Fibroblast of peridontal ligament (primary cell): ENCODE data around the gene SPSB1.

Source experiments
- DNase-seq: peaks from one replicate; pipeline ENCODE4 v3.0.0-alpha.2; 2010; ENCODE audit errors: extremely low read depth

SPSB1 gene

DNA sequence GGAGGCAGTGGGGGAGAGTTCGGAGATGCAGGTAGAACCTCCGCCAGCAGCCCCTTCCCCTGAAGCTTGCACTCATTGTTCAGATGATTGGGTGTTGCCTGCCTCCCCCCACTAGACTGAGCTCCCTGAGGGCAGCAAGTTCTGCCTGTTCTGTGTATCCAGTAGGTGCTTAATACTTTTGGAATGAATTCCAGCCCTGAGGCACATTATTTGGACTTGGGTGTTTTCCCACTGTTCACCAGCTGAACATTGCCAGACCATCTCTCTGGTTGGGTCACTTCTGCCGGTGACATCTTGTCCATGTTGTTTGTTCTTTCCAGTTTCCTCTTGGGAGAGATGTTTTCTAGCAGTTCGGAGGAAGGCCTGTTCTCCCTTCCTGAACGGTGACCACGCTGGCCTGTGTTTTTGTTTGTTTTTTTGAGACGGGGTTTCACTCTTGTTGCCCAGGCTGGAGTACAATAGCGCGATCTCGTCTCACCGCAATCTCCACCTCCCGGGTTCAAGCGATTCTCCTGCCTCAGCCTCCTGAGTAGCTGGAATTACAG lies 48.7 kb downstream of the SPSB1 start:
- DNase-seq, result no peak

DNA sequence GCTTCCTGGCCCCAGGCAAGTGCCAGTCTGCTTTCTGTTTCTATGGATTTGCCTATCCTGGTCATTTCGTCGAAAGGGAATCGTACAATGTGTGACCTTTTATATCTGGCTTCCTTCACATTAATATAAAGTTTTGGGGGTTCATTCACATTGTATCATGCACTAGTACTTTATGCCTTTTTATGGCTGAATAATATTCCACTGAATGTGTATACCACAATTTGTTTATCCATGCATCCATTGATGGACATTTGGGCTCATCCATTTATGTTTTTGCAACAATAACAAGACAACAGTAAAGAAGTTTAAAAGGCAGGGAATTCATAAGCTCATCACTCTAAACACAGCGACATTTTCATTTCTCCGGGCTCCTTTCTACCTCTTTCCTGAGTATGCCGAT lies 50.6 kb downstream of the SPSB1 start:
- no peak for DNase-seq

DNA sequence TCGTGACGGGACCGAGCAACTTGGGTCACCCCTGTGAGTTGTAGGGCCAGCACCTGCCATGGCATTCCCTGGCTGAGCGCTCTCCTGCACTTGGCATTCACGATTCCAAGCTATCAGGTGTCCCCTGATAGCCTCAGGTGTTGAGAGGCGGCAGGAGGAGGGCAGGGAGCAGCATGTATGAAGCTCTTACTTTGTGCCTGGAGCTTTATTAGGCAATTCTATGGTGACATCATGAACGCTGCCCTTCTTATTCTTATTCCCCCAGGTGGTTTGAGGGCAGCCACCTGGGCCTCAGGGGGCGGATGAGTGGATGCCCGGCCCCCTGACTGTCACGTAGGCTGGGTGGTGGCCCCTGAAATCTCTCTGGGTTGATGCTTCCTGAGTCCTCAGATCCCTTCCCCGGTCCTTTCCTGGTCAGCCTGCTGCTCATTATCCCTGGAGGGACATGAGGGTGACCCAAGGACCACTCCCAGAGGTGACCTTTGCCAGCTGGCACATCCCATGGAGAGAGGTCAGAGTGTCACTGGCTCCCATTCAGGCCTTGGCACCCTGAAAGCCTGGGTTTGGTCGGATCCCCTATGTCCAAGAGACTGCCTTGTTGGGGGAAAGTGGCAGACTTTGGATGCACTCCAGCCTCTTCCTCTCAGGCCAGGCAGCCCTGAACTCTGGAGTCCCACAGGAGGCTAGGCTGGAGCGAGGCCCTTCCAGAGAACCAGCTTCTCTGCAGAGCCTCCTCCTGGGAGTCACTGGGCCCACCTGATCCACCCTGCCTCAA lies 51.9 kb downstream of the SPSB1 start:
- no peak for DNase-seq

DNA sequence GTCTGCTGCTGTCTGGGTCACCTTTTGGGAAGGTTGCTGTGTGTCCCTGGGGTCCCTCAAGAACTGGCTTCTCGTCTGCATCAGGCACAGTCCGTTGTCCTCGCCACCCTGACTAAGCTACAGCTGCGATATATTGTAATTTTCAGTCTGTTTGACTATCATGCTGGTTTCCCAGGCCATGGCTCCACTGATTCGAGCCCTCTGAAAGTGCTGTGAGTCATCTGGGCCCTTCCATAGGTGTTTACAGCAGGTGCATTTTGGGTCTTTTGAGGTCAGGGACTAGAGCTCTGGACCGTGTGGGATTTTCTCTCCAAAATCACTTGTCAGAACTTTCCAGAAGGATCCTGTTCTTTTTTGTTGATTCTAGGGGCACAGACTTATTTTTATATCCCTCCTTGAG lies 52.8 kb downstream of the SPSB1 start:
- DNase-seq, result no peak

DNA sequence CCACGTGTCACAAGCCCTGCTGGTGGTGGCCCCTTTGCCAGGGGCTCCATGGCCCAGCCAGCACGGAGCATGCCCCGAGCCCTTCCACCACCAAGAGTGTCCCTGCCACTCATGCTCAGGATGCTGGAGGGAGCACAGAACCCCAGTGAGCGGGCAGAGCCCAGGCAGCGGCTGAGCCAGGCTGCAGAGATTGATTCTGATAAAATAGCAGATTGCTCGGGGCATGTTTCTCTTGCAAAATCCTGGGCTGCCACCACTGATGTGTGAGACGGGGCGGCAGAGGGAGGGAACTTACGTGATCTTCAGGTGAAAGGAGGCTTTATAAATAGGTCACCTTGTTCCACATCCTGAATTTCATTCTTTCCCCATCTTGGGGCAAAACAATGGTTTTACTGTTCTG lies 53.2 kb downstream of the SPSB1 start:
- no peak for DNase-seq

DNA sequence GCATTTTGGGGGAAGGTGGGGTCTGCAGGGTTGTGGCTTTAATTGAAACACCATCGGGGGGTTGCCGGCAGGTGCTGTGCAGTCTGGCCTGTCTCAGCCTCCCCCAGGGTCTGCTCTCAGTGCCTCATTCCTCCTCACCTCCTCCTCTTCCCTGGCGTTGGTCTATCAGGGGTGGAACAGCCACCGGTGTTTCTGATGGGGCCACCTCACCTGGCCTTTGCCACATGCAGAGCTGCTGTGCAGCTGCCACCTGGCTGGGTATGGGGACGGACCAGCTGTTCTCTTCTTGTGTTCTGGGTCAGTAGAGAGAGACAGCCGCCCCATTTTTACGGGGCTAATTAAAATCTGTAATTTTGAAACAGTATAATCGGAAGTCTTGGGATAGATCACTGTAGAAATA lies 53.9 kb downstream of the SPSB1 start:
- DNase-seq, result no peak

DNA sequence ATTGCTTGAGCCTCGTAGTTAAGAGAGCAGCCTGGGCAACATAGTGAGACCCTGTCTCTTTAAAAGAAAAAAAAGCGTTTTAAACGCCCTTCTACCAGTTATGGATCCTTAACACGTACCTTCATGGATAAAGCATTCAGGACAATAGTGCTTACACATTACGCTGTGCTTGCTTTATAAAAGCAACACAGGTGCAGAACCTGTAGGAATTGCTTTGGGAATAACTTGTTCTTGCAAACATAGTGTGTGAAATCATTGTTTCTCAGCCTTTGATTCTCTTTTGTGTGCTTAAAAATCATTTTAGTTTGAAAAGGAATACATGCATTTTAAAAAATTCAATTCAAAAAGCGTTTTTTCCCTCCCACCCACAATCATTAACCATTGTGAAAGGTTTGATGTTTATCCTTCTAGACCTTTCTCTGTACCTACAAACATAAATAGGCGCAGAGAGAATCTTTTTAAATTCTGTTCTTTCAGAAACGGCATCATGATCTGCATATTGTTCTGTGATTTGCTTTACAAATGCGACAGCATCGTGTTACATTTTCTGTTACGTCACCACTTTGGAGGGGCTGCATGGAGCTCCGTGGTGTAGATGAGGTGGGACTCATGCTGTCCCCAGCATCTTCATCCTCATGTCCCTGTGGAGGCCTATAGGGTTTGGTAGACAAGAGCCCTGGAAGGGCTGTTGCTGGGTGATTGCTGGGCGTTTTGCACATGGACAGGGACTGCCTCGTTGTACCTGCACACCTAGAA lies 54.6 kb downstream of the SPSB1 start:
- no peak for DNase-seq

DNA sequence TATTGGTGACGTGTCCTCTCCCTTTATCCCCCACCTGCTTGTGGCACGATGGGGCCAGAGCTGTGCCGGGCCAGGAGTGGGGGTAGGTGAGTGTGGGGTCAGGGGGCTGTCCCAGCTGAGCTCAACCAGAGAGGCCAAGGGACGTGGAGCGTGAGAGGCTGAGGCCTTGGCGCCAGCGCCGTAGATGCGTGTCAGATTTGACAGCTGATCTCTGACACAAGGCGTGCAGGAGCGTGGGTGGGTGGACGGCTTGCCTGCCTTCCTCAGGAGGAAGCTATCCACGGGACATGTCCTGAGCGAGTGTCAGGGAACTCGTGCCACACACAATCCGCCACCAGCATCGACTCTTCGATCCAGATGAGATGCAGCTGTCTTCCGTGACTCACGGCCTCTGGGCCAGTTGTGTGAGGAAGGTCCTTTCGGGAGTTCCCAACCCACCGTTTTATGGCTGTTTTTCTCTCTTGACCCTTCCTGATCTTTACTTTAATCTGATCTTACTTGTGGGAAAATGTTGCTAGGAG lies 56.7 kb downstream of the SPSB1 start:
- DNase-seq, result no peak

DNA sequence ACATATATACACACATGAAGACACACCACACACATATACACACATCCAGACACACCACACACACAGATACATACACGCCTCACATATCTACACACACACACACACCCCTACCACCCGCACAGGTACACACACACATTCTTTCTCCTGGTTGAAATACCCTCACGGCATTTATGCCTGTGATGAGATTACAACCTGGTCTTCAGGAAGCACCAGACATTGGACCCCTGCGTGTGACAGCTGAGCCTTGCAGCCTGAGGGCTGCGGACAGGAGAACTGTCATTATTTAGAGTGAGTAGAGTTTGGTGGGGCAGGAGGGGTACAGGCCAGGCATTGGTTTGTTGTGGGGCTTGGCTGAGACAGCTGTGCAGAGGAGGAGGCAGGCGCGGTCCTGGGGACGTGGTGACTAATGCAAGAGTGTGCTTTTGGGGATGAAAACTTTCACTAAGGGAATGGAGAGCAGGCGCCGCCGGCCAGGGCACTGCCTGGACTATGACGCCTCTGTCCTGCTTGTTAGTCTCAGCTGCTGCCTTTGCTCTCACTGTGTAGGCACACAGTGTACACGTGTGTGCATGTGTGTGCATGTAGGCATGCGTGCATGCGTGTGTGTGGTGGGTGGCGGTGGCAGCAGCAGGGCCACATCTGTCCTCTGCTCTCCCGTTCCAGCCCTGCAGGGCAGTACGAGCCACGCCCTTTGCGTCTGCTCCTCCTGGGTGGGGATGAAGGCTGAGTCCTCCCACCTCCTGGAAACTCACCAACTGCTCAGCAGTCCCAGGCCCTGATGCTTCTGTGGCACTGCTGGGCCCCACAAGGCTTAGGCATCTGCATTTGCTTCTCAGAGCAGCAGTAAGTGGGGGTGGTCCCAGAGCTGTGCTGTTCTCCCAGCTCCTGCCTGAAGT lies 57.6 kb downstream of the SPSB1 start:
- DNase-seq, result peak; percentile 35

DNA sequence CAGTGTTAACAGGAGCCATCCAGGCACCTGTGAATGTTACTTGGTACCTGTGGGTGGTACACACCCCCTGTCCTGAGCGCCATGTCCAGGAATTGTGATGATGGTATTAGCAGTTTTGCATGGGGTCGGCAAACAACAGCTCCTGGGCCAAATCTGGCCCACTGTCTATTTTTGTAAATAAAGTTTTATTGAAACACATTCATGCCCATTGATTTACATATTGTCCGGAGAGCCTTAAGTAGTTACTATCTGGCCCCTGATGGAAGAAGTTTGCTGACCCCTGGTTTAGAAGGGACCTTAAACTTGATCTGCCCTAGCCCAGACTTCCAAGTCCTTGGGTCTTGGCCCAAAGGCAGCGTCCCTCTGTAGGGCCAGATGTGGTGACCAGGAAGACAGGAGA lies 58.3 kb downstream of the SPSB1 start:
- no peak for DNase-seq

DNA sequence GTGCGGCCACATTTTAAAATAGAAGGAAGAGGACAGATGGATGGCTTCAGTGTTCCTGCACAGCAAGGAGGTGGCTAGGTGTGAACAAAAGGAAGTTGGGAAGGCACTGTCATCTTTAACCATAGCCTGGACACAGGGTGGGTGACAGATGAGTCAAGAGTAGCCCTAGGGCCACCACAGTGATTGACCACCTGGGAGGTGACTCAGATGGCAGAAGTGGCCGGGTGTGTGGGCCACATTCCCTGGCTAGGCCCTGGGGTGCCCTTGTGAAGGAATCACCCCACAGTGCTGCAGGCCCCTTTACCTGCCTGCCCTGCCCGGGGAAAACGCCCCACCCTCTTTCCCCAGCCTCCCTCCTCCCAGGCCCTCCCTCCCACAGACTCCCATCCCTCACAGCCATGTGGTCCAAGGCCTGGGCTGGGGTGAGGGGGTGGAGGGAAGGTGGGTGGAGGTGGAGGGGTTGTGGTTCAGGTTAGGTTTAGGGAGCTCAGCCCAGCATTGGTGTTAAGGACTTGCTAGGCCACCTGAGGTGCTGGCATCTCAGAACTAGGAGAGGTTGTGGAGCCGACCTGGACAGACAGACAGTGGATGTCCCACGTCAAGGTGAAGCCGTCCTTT lies 59.1 kb downstream of the SPSB1 start:
- no peak for DNase-seq

DNA sequence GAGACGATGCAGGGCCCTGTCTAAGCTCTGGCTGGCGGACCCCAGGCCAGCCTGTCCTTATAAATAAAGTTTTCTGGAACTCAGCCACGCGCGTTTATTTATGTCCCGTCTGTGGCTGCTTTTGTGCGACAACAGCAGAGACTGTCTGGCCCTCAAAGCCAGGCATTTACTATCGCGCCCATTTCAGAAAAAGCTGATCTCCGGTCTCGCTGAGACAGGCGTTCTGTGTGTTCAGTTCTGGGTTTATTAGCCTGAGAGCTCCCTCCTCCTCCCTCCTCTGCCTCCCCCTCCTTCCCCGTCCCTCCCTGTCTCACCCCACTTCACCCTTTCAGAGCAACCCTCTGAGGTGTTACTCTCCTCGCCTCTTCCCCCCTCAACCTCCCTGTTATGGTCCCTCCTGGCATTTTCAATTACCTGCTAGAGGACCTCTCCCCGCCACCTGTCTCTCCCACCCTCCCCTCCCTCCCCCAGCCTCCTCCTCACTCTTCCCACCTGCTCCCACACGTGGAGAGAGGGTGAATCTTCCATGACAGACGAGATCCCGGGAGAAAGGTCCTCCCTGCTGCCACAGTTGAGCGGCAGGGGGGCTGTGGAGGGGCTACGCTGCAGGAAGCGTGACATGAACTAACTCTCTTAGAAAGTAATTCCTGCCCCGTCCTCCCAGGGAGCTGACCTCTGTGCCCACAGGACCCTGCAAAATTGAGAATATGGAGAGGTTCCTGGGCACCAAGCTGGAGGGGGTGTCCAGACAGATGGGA lies 59.9 kb downstream of the SPSB1 start:
- DNase-seq, result no peak

DNA sequence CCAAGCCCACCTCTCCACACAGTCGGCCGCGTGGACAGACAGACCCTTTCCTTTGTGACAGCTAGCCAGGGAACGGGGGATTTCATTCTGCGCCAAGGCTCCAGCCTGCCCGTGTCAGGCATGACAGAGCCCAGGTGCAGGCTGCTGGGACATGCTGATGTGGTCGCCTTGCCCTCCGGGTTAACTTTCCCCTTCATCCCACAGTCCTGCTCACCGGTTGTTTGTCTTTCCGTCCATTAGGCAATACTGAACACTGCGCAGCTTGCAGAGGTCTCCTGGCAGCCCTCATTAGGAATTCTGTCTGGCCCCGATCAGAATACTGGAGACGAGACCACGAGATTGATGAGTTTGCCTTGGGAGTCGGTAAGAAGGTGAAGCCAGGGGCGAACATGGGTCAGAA lies 62.8 kb downstream of the SPSB1 start:
- no peak for DNase-seq

DNA sequence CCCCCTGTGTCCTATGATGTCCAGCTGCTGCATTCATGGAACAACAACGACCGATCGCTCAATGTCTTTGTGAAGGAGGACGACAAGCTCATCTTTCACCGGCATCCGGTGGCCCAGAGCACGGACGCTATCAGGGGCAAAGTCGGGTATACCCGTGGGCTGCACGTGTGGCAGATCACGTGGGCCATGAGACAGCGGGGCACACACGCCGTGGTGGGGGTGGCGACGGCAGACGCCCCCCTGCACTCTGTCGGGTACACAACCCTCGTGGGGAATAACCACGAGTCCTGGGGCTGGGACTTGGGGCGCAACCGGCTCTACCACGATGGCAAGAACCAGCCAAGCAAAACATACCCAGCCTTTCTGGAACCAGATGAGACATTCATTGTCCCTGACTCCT lies 63.3 kb downstream of the SPSB1 start:
- no peak for DNase-seq

DNA sequence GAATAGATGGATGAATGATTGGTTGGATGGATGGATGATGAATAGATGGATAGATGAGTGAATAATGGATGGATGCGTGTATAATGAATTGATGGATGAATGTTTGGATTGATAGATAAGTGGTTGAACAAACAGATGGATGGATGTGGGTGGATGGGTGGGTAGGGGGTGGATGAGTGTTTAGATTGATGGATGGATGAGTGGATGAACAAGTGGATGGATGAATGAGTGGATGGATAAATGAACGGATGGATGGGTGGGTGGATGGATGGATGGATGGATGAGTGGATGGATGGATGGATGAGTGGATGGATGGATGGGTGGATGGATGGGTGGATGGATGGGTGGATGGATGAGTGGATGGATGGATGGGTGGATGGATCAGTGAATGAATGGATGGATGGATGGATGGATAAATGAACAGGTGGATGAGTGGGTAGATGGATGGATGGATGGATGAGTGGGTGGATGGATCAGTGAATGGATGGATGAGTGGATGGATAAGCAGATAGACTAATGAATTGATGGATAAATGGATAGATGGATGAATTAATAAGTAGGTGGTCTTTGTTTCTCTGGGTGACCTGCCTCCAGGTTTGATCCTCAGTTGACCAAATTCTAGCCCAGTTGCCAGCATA lies 64.3 kb downstream of the SPSB1 start:
- DNase-seq, result no peak

DNA sequence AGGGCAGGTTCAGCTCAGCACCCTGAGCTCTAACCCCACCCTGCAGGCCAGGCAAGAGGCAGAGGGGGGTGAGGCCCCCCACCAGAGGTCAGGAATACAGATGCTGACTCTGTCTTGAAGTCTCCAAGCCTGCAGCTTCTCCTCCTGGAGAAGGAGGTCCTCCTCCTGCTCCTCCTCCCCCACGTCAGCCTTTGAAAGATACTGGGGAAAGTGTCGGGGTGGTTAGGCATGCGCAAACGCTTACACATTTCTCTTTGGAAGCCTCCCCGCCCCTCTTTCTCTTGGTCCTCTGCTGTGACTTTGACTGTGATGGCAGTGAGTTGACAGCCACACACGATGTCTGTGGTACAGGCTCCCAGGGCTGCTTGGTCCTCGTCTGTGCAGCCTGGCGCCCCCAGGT lies 65.3 kb downstream of the SPSB1 start:
- DNase-seq, result no peak

DNA sequence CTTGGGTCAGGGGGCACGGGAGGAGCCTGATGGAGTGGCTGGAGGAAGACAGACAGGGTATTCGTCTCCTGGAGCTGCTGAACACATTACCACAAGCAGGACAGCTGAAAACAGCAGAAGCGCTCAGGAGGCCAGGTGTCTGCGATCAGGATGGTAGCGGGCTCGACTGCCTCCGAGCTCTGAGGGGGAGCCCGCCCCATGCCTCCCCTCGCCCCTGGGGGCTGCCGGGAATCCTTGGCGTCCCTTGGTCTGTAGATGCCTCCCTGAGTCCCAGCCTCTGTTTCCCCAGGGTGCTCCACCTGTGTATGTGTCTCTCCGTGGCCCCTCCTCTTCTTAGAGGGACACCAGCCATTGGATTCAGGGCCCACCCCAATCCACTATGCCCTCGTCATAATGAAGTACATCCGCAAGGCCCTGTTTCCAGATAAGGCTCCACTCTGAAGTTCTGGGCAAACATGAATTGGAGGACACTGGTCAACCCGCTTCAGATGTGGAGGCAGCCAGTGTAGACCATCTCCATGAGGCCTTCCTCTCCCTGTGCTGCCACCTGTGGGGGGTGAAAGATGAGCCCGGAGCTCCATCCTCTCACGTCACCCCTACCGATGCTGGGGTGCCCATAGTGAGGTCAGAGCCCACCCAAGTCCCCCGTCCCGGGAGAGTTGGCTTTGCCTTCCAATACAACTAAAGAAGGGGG lies 67.8 kb downstream of the SPSB1 start:
- DNase-seq, result no peak

DNA sequence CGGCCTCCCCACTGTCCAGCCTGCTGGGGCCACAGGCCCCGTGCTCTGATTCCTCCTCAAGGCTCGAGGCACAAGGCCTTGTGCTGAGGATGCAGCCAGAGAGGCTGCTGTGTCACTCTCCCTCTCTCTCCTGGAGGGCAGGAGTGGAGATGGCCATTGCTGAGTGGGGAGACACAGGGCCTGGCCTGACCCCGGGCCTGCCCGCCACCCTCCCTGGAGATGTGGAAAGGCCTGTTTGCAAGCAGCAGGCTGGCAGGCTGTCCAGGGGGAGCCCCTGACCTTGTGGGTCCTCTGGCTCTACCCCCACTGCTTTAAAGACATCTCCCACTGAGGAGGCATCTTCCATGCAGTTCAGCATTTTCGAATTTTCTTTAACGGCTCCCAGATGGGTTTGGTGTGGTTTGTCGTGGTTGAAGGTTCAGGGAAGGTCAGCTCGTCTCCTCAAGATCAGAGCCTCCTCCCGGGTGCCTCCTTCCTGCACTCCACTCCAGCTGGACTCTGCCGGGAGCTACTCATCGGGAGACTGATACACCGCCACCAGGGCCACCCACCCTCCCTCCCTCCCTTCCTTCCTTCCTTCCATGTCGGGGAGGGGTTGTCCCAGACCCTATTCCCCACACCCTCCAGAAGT lies 69.1 kb downstream of the SPSB1 start:
- peak; percentile 37 for DNase-seq

DNA sequence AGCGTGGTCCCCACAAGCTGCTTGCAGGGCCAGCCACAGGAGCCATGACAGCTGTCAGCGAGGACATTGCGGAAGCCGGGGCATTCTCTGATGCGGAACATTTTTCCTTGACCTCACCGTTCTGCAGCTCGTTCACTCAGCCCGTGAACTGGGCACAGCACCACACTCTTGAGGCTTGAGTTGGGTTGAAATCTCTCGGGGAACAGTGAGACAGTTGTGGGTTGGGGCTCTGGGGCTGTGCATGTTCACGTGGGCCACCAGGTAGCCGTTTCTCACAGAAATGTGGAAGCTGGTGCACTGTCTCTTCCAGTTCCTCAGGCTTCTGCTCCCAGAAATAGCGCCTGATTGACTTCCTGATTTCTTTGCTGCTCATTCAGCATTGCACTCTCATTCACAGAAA lies 69.8 kb downstream of the SPSB1 start:
- no peak for DNase-seq
